AML-193 (cell line): ENCODE results near the gene GRM1.
"Not testable (repeated sequence)": the region's sequence is repeated elsewhere in the genome, so short reads cannot be mapped to it uniquely, and the experiment has no call there.

Source experiments
- DNase-seq, 2 experiments: peaks; one replicate each; lab custom pipeline; 2025; lab: John Stamatoyannopoulos, UW

The GRM1 gene

DNA sequence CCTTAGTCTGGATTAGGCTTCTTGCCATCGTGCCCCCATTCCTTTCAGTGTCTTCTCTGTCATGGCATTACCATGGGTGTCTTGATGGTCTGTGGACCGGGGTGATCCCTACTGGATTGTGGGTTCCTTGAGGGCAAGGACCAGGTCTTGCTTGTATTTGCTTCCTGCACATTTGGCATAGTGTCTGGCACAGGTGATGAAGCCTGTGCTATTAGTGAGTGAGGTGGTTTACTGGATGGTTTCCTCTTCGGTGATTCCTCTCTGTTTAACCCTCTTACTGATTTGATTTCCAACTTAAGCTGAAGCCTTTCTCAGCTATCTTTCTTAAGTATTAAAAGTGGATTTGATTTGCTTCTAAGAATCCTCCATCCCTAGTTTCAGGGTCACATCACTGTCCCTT, 162.3 kb downstream of the GRM1 start:
- DNase-seq: no peak

DNA sequence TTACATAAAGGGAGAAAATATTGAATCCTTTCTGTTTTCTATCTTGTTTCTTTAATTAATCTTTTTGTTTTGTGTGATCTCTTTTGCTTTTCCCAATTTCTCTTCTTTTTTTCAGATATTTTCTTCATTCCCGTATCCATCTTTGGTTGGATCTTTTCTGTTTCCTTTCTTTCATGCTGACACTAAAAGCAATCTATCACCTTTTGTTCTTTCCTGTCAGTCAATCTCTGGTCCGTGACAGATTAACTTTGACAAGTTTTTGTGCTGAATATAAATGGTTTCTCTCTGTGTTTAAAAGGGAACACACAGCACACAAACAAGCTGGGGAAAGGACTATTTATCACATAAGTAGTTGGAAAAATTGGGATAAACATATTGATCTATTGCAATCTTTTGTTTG, 162.8 kb downstream of the GRM1 start:
- DNase-seq: no peak

- DNase-seq: no peak
Observed at GRCh38 chr6:146194434-146194833, 165.6 kb downstream of the GRM1 start.

DNA sequence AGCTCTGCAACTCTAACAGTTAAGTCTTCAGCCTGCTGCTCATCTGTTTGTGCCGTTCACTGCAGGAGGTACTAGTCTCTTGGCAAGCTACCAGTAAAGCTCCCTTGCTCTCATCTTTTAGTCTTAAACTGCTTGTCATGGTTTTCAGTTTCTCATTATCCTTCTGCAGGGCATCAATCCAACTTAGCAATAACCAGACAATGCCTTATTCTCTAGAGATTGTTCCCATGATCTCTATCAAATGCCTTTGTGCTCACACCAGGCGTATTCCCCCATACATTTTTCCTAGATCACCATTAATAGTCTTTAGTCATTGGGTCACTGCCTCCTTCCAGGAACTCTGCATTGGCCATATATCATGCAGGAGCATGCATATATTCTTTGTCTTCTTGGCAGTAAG, 171.3 kb downstream of the GRM1 start:
- no peak for DNase-seq

DNA sequence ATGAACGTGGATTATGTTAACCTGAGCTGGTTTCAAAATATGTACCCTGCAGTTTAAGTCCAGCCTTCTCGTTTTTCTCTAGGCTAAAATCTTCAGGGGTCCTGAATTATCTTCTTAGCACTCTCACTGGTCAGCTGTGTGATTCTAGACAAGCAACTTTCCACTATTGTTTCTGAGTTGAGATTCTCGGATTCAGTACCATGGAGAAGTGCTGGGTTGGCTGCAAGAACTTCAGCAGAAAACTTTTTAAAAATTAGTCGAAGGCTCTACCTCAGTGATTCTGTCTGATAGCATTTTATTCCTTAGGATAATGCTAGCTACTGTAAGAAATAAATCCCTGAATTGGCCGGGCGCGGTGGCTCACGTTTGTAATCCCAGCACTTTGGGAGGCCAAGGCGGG, 173.7 kb downstream of the GRM1 start:
- DNase-seq: no peak

DNA sequence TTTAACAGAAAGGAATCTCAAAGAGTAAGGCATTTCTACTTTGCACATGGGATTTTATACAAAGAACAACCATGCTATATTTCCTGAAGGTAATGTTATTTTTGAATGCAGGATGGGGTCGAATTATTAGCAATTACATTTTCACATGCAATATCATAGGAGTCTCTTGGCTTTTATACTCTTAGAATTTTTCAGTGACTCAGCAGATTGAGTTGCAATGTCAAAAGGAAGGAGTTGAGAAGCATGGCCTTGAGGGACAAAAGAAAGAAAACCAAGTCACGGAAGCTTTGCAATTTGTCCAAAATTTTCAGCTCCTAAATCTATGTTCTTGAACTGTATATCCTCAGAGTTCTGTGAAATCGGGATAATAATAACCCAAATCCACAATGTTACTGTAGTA, 181.1 kb downstream of the GRM1 start:
- DNase-seq: no peak

- DNase-seq: no peak
Observed at GRCh38 chr6:146210406-146211083, 181.7 kb downstream of the GRM1 start.

DNA sequence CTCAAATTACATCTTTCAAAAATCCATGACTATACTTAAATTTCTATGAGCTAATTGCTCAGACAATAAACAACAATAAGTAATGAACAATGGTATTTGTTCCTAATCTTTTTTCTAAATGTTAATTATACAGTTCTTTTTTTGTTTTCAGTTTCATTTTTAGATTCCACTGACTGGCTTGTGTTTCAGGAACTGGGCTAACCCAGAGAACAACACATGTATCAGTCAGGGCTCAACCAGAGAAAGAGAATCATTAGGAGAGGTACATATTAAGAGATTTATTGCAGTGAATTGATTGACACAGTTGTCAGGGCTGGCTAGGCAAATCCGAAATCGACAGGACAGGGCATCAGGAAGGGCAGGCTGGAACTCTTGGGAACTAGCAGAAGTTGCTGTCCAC, 182.8 kb downstream of the GRM1 start:
- no peak for DNase-seq

- DNase-seq: no peak
Observed at GRCh38 chr6:146212781-146213180, 183.9 kb downstream of the GRM1 start.

DNA sequence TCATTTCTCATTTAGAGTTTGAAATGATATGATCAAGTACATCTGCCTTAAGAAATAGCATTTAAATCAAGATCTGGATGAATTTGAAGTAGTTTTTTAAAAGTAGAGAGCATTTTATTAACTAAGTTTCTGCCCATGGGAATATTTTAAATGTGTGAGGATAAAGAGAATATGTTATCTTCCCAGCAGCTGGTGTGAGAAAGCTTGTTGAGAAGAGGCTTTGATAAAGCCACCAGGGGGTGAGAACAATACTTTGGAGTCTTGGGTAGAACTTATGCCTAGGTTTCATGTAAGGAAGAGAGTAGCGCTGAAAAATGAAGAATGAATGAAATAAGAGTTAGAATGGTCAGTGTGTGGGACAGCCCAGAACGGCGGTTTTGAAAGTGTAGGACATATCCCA, 190.2 kb downstream of the GRM1 start:
- DNase-seq: no peak

DNA sequence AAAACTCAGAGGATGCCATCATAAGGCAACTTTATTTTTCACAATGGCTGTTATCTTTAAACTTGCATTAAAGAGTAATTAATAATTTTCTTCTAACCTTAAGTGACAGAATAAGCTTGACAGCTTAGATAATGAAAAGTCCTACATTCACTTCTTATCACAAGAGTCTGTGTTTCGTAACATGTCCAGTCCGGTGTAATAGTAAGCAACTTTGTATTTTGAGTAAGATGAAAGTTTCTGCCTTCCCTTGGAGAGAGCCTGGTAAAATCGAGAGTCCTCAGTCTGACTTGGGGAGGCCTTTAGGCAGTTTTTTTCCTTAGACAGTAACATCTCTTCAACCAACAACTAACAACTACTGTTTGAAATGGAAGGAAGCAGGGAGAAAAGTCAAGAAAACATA, 195.6 kb downstream of the GRM1 start:
- DNase-seq: no peak

DNA sequence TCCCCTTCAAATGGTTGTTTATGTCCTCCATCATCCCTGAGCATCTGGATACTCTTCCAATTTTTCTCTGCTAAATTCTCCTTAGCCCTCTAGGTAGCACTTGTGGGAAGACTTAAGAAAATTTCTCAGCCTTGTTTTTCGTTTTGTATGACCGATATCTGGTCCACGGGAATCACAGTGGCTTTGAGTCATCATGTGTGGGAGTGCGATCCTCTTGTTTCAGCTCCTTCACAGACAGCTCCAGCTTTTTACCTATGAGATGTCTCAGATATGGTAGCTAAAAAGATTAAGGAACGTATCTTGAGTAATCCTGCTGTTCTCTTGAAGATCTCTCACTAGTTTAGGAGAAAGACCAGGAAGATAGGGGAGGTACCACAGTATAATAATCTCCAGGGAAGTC, 196.1 kb downstream of the GRM1 start:
- DNase-seq: no peak

DNA sequence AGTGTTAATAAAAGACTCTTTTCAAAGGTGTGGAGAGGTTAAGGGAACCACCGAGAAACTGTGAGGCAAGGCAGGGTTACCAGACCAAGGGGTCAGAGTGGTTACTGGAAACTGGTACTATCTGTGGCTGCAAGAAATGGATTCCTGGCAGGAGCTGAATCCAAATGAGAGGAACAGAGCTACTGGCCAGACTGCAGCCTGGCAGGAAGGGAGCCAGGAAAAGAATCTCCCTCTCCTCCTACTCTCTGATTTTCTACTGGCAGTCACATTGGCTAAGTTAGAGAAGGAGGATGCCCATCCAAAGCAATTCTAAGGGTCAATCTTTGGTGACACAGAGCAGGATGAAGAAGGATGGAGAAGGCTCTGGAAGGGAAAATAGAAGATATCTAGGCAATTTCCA, 211.5 kb downstream of the GRM1 start:
- DNase-seq: no peak

- no peak for DNase-seq
Observed at GRCh38 chr6:146240807-146241206, 211.9 kb downstream of the GRM1 start.

DNA sequence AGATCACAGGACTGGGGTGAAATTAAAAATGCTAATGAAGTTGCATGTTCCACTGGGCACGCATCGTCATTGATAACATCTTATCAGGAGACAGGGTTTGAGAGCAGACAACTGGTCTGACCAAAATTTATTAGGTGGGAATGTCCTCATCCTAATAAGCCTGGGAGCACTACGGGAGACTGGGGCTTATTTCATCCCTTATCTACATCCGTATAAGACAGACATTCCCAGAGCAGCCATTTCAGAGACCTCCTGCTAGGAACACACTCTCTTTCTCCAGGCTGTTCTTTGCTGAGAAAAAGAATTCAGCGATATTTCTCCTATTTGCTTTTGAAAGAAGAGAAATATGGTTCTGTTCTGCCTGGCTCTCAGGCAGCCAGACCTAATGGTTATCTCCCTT, 214.8 kb downstream of the GRM1 start:
- DNase-seq: not testable (repeated sequence)

DNA sequence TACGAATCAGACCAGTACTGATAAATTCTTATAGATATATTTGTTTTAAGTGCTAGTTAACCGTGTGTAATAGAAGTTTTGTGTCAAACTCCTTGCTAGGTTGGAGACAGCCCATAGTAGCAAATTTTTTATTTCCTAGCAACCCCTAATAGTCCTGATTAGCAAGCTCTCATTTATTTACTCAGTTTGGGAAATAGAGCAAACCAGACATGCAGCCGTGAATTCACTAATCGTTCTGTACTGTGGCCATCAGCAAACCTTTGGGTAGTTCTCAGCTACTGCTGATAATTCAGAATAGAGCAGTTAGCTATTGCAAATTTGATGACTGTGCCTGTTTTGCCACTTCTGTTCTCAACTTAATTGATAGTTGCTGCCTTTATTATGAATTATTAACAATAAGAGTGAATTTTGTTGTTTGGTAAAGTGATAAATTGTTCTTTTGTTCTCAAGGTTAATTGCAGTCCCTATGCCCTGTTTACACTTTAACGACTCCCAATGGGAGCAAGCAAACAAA, 215.8 kb downstream of the GRM1 start:
- DNase-seq: no peak

GRCh38 chr6:146246028-146246427, 217.2 kb downstream of the GRM1 start:
- no peak for DNase-seq

DNA sequence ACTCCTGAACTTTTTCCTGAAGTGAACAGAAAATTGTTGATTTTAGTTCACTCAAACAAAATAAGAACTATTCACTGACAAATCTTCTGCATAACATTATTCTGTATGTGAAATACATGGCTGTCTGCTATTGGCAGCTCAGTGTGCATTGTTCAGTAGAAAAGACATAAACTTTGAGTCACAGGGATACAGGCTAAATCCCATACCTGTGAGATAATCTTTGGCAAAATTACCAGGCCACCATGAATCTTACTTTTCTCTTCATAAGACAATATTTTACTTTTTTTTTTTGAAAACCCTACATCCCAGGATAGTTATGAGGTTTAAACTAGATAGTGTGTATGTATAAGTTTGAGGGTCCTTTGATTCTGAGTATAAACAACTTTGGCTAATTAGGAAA, 224.8 kb downstream of the GRM1 start:
- no peak for DNase-seq

DNA sequence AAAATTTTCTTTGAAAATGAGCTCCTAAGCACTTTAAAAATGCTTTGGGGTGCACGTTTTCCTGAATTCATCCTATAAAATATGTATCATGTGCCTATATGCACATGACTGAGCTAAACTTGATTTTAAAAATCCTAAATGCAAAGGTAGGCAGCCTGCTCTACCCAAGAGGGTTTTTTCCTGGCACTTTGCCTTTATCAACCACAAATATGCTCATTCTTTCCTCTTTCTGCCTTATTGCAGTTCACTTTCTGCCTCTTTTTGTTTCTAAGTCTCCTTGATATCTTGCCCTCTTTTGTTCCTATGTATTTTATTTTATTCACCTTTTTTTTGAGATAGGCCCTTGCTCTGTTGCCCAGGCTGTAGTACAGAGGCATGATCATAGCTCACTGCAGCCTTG, 229.3 kb downstream of the GRM1 start:
- DNase-seq: no peak

- DNase-seq: no peak
Observed at GRCh38 chr6:146260886-146261285, 232.0 kb downstream of the GRM1 start.

DNA sequence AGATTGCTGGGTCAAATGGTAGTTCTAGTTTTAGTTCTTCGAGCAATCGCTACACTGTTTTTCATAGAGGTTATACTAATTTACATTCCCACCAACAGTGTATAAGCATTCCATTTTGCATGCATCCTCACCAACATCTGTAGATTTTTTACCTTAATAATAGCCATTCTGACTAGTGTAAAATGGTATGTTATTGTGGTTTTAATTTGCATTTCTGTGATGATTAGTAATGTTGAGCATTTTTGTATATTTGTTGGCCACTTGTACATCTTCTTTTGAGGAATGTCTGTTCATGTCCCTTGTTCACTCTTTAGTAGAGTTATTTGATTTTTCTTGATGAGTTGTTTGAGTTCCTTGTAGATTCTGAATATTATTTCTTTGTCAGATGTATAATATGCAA, 236.2 kb downstream of the GRM1 start:
- no peak for DNase-seq

DNA sequence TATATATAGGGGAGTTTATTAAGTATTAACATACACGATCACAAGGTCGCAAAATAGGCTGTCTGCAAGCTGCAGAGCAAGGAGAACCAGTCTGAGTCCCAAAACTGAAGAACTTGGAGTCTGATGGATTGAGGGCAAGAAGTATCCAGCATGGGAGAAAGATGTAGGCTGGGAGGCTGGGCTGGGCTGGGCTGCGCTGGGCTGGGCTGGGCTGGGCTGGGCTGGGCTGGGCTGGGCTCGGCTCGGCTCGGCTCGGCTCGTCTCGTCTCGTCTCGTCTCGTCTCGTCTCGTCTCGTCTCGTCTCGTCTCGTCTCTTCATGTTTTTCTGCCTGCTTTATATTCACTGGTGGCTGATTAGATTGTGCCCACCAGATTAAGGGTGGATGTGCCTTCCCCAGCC, 238.6 kb downstream of the GRM1 start:
- no peak for DNase-seq

DNA sequence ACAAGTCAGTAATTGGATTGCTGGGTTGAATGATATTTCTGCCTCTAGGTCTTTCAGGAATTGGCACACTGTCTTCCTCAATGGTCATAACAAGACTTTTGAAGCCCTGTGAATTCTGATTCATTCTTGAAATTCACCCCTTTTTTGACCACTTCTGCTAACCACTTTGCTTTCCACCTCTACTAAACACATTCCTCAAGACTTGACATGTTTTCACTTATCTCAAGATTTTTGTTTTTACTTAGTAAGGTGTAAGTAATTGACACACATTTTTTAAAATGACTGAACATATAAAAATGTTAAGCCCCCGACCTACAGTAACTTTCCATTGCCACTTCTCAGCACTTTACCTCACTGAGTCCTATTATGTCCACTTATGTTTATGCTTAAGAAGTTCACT, 239.1 kb downstream of the GRM1 start:
- no peak for DNase-seq

DNA sequence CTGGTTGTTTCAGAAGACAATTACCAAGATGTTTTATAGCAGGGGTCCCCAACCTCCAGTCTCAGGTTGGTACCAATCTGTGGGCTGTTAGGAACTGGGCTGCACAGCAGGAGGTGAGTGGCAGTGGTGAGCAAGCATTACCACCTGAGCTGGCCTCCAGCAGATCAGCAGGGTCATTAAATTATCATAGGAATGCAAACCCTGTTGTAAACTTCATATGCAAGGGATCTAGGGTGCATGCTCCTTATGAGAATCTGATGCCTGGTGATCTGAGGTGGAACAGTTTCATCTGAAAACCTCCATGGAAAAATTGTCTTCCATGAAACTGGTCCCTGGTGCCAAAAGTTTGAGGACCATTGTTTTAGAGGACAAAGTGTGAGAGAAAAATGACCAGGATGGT, 240.6 kb downstream of the GRM1 start:
- no peak for DNase-seq
